Ishikawa (cell line): Measurements from ENCODE around the gene METTL24.

ENCODE experiments used
- CEBPB ChIP-seq: IDR thresholded peaks from 2 replicates; pipeline ENCODE4 v1.6.1; 2012
- CREB1 ChIP-seq: IDR thresholded peaks from 2 replicates; pipeline ENCODE4 v1.6.1; 2012; ENCODE audit warnings: low read depth
- EGR1 ChIP-seq: IDR thresholded peaks from 2 replicates; pipeline ENCODE4 v1.6.1; 2012
- EP300 ChIP-seq: IDR thresholded peaks from 2 replicates; pipeline ENCODE4 v1.6.1; 2012; ENCODE audit warnings: borderline replicate concordance
- FOXM1 ChIP-seq: IDR thresholded peaks from 2 replicates; pipeline ENCODE4 v1.6.1; 2012; ENCODE audit warnings: low read depth, borderline replicate concordance
- NFIC ChIP-seq: IDR thresholded peaks from 2 replicates; pipeline ENCODE4 v1.6.1; 2012
- RAD21 ChIP-seq: IDR thresholded peaks from 2 replicates; pipeline ENCODE4 v1.6.1; 2012; ENCODE audit warnings: low read depth
- TAF1 ChIP-seq: IDR thresholded peaks from 2 replicates; pipeline ENCODE4 v1.6.1; 2012; ENCODE audit warnings: low read depth, mild to moderate bottlenecking
- TCF12 ChIP-seq: IDR thresholded peaks from 2 replicates; pipeline ENCODE4 v1.6.1; 2012; ENCODE audit warnings: low read depth
- TEAD4 ChIP-seq: IDR thresholded peaks from 2 replicates; pipeline ENCODE4 v1.6.1; 2012
- YY1 ChIP-seq: IDR thresholded peaks from 2 replicates; pipeline ENCODE4 v1.6.1; 2012; ENCODE audit warnings: low read depth
- ZBTB7A ChIP-seq: IDR thresholded peaks from 2 replicates; pipeline ENCODE4 v1.6.1; 2012; ENCODE audit warnings: low read depth
- TF ChIP-seq, protein P1 (sequence below): IDR thresholded peaks from 2 replicates; pipeline ENCODE4 v1.6.1; 2012
- TF ChIP-seq, protein P2 (sequence below): IDR thresholded peaks from 2 replicates; pipeline ENCODE4 v1.6.1; 2012
- TF ChIP-seq, protein P3 (sequence below): IDR thresholded peaks from 2 replicates; pipeline ENCODE4 v1.6.1; 2012; ENCODE audit warnings: low read depth, mild to moderate bottlenecking

METTL24 gene

DNA sequence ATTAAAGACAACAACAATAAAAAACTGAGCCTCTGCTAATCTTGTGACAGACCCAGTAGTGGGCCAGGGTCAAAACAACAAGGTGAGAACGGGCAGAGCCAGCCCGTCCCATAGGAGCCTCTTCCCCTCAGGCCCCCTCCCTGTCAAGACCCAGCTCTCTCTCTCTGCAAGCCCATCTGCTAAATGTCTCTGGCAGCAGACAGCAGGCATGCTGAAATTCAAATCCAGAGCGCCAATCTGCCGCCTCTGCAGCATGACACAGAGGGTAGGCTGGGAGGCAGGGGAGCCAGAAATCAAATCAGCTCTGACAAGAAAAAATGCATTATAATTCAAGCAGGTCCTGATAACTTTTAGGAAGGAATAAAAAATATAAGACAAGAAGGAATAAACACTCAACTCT, 26.3 kb downstream of the METTL24 start:
- TF ChIP-seq NFIC (no peak), CREB1 (no peak), TCF12 (no peak), EGR1 (no peak)

DNA sequence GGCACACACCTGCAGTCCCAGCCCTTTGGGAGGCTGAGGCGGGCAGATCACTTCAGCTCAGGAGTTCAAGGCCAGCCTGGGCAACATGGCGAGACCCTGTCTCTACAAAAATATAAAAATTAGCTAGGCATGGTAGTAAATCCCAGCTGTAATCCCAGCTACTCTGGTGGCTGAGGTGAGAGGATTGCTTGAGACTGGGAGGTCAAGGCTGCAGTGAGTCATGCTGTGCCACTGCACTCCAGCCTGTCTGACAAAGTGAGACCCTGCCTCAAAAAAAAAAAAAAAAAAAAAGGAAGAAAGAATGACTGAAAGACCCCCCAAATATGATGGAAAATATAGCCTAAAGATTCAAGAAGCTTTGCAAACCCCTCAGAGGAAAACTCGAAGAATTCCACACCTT, 26.8 kb downstream of the METTL24 start:
- TF ChIP-seq RAD21 (no peak), EGR1 (no peak), TAF1 (no peak), FOXM1 (no peak), CREB1 (no peak)
- TF ChIP-seq, protein P1, sequence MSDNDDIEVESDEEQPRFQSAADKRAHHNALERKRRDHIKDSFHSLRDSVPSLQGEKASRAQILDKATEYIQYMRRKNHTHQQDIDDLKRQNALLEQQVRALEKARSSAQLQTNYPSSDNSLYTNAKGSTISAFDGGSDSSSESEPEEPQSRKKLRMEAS = no peak

DNA sequence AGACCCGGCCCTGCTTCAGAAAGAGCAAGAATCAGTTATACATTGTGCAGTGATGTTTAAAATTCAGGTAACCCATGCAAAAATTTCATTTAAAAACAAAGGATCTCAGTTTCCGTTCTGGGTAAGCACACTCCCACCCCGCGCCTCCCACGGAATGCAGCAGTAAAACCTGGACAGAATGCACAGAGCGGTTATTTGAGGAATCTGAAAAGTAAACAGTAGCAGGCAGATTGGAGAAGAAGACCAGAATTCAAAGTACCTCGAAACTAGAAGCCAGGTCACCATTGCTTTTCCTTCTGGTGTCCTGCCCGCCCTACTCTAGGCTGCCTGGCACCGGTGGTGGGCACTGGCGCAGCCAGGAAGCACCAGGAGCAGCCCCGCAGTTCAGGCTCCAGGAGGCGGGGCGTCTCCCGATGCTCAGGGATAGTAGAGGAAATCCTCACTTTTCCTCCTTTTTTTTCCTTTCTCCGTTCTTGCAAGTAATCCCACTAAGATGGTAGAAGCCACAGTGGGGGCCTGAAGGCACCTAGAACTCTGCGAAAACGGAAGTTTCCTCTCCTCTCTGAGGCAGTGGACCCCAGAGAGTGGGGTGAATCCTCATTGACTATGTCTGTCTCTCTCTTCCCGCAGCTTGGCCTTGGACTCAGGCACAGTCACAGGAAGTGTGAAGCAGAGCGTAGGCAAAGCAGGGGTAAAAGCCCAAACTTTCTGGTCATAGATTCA, 28.3 kb downstream of the METTL24 start:
- TF ChIP-seq CREB1 = no peak

DNA sequence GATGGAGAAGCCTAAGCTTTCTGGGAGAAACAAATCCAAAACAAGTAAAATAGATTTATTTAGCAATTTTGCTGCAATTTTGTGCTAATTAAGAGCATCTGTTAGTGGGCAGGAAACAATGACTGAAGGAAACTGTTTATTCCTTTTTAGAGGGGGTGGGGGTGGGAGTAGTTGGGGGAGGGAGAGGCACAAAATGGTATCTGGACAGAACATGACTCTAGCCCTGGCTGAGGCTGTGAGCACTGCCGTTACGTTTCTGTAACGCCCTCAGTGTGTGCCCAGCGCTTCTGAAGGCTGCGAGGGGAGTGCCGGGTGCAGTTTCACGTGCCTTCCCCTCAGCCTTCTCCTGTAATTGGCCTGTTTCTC, 28.8 kb downstream of the METTL24 start:
- TF ChIP-seq TAF1 (no peak), TEAD4 (no peak), ZBTB7A (no peak)

DNA sequence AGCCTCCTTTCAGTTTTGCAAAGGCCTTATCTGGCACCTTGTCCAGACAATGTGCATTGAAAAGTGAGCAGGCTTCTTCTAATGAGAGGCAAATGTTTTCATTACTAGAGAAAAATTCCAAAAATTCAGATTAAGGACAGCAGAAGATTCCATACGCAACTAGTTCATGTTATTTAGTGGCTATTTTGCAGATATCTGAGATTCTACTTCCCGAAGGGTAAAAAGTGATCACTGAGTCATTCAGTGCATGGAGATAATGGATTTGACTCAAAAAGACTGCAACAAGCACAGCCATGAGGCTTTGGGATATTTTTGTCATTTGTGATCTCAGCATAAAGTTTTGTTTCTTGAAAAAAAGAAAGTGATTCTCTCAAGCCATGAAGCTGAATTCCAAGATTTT, 29.9 kb downstream of the METTL24 start:
- TF ChIP-seq TAF1 (no peak), NFIC (no peak), EP300 (no peak)

DNA sequence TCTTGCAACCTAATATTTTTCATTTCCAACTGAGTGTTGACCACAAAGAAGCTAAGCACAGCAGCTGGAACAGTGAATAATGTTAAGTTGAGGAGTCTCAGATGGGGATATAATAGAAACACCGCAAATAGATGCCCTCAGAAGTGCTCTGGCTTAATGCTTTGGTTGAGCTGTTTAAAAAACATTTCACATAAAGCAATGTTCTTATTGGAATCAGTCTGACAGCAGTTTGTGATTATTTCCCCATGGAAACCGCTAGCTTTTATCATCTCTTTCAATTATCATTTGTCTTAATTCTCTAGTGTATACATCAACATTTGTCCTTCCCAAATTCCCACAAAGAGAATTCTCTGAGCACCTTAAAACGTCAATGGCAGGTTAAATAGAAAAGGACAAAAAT, 30.8 kb downstream of the METTL24 start:
- TF ChIP-seq FOXM1 (no peak), CEBPB (no peak), TCF12 (no peak), TAF1 (no peak), EGR1 (no peak), ZBTB7A (no peak), NFIC (no peak), CREB1 (no peak), YY1 (no peak), TEAD4 (no peak)
- TF ChIP-seq, protein P2, sequence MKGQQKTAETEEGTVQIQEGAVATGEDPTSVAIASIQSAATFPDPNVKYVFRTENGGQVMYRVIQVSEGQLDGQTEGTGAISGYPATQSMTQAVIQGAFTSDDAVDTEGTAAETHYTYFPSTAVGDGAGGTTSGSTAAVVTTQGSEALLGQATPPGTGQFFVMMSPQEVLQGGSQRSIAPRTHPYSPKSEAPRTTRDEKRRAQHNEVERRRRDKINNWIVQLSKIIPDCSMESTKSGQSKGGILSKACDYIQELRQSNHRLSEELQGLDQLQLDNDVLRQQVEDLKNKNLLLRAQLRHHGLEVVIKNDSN = no peak
- TF ChIP-seq, protein P3, sequence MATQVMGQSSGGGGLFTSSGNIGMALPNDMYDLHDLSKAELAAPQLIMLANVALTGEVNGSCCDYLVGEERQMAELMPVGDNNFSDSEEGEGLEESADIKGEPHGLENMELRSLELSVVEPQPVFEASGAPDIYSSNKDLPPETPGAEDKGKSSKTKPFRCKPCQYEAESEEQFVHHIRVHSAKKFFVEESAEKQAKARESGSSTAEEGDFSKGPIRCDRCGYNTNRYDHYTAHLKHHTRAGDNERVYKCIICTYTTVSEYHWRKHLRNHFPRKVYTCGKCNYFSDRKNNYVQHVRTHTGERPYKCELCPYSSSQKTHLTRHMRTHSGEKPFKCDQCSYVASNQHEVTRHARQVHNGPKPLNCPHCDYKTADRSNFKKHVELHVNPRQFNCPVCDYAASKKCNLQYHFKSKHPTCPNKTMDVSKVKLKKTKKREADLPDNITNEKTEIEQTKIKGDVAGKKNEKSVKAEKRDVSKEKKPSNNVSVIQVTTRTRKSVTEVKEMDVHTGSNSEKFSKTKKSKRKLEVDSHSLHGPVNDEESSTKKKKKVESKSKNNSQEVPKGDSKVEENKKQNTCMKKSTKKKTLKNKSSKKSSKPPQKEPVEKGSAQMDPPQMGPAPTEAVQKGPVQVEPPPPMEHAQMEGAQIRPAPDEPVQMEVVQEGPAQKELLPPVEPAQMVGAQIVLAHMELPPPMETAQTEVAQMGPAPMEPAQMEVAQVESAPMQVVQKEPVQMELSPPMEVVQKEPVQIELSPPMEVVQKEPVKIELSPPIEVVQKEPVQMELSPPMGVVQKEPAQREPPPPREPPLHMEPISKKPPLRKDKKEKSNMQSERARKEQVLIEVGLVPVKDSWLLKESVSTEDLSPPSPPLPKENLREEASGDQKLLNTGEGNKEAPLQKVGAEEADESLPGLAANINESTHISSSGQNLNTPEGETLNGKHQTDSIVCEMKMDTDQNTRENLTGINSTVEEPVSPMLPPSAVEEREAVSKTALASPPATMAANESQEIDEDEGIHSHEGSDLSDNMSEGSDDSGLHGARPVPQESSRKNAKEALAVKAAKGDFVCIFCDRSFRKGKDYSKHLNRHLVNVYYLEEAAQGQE = no peak
- TF ChIP-seq, protein P1 = no peak

DNA sequence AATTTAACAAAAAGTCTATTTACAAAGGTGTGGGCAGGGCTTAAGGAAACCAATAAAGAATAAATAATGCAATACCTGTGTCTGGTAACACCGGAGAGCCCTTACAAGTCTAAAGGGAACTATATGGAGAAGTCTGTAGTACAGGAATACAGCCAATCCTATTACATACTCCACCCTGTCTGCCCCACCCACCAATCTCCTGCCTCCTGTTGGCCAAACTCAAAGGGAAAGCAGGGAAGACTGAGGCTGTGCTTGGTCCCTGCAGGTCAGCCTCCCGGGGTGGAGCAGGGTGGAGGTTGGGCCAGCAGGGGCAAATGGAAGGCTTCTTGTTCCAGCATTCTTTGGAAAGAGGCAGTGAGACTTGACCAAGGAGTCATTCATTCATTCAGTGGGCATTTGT, 31.5 kb downstream of the METTL24 start:
- TF ChIP-seq TEAD4 = no peak
- no peak for TF ChIP-seq ZBTB7A
- no peak for TF ChIP-seq FOXM1
- TF ChIP-seq TAF1 = no peak
- TF ChIP-seq EP300 = no peak
- no peak for TF ChIP-seq RAD21

DNA sequence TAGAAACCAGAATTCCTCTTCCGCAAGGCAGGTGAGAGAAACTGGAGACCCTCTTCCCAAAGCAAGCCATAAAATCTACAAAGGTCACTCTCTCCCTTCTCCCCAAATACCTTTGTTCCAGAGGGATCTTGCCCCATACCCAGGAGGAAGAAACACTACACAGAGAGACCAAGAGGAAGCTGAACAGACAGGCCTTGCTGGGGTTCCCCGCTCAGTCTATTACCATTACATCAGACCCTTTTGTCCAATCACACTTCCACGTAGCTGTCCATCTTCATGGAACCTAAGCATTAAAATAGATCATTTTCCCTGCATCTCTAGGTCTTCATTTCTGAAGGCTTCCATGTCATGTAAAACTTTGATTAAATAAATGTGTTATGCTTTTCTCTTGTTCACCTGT, 32.1 kb downstream of the METTL24 start:
- TF ChIP-seq RAD21 (no peak), NFIC (no peak), ZBTB7A (no peak), CEBPB (no peak), TEAD4 (no peak)
- TF ChIP-seq, protein P1 = no peak

DNA sequence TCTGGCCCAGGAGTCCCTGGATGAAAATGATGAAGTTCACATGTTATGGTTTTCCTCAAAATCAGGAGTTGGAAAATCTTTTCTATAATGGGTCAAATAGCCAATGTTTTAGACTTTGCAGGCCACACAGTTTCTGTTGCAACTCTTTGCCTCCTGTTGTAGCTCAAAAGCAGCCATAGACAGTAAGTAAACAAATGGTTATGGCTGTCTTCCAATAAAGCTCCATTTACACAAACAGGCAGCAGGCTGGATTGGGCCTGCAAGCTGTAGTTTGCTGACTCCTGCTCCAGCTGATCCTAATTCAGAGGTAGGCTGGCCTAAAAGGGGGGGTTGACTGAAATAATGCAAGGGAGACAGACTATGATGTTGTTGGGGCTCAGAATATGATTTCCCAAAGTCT, 33.0 kb downstream of the METTL24 start:
- TF ChIP-seq TAF1 = no peak
- TF ChIP-seq, protein P3 = no peak
- TF ChIP-seq NFIC = no peak
- TF ChIP-seq TEAD4 = no peak
- TF ChIP-seq CEBPB = no peak
- no peak for TF ChIP-seq CREB1
- no peak for TF ChIP-seq YY1
- TF ChIP-seq, protein P2 = no peak
- no peak for TF ChIP-seq FOXM1
- no peak for TF ChIP-seq RAD21
- no peak for TF ChIP-seq TCF12
- no peak for TF ChIP-seq ZBTB7A
- TF ChIP-seq, protein P1 = no peak
- no peak for TF ChIP-seq EGR1
- TF ChIP-seq EP300 = no peak
